K562 (cell line): ENCODE measurements around the gene LUZP1.

Source experiments
- HSF4 ChIP-seq: fragments of 250-450 bp; sonication (Bioruptor Pico); IDR thresholded peaks from 2 replicates; pipeline ENCODE4 v2.1.2; 2022; ENCODE audit warnings: mild to moderate bottlenecking, moderate library complexity, borderline replicate concordance
- KAT8 ChIP-seq: fragments of 450-650 bp; IDR thresholded peaks from 2 replicates; pipeline ENCODE4 v1.6.1; 2016; ENCODE audit warnings: low read depth, mild to moderate bottlenecking
- MAFK ChIP-seq: IDR thresholded peaks from 2 replicates; pipeline ENCODE4 v1.6.1; 2011; ENCODE audit warnings: low read length, improper control_type of control experiment
- RFX5 ChIP-seq: IDR thresholded peaks from 2 replicates; pipeline ENCODE4 v1.6.1; 2011; ENCODE audit warnings: low read depth, mild to moderate bottlenecking, improper control_type of control experiment, low read length
- SMC3 ChIP-seq: conservative IDR thresholded peaks from 2 replicates; pipeline ENCODE4 v1.6.1; 2011; ENCODE audit warnings: low read depth, low read length, improper control_type of control experiment; ENCODE audit not compliant: insufficient read depth
- YY1 ChIP-seq, 3 experiments: IDR thresholded peaks; 2 replicates each; pipeline ENCODE4 v1.6.1; 2011; ENCODE audit warnings: low read length in 2 of 3, mild to moderate bottlenecking in 2 of 3, moderate library complexity in 2 of 3, borderline replicate concordance in 1 of 3, control low read depth in 1 of 3, low read depth in 1 of 3; ENCODE audit not compliant: insufficient read depth in 3 of 3, insufficient replicate concordance in 2 of 3, control insufficient read depth in 1 of 3, insufficient read length in 1 of 3; ENCODE audit errors: extremely low read depth in 1 of 3
- ZKSCAN1 ChIP-seq: fragments of 150-350 bp; IDR thresholded peaks from 2 replicates; pipeline ENCODE4 v1.6.1; 2016; ENCODE audit warnings: low read depth, low read length
- ZNF274 ChIP-seq: IDR thresholded peaks from 2 replicates; pipeline ENCODE4 v1.6.1; 2011; ENCODE audit warnings: low read depth, mild to moderate bottlenecking, low read length, moderate library complexity, borderline replicate concordance
- ZNF584 ChIP-seq: fragments of 200-800 bp; sonication (Bioruptor generic); IDR thresholded peaks from 2 replicates; pipeline ENCODE4 v1.6.1; 2016; ENCODE audit warnings: low read depth, mild to moderate bottlenecking, missing genetic modification characterization, missing compliant biosample characterization
- TF ChIP-seq, protein P1 (sequence below), 3 experiments: IDR thresholded peaks in 2 of 3; conservative IDR thresholded peaks in 1 of 3; 2 replicates each; pipeline ENCODE4 v1.5.1; 2011 to 2012; ENCODE audit warnings: low read length in 3 of 3, mild to moderate bottlenecking in 3 of 3, control low read depth in 2 of 3, improper control_type of control experiment in 1 of 3, inconsistent platforms in 1 of 3, low read depth in 1 of 3, mixed read lengths in 1 of 3, moderate library complexity in 1 of 3; ENCODE audit not compliant: insufficient read depth in 2 of 3
- TF ChIP-seq, protein P2 (sequence below), 2 experiments: fragments of 450-650 bp; formaldehyde crosslinking in 1 of 2; IDR thresholded peaks; 2 replicates each; pipeline versions ENCODE4 v1.4.0 to v1.6.1; 2014 to 2020; ENCODE audit warnings: mild to moderate bottlenecking in 2 of 2, borderline replicate concordance in 1 of 2, low read depth in 1 of 2
- TF ChIP-seq, protein P3 (sequence below): fragments of 450-650 bp; IDR thresholded peaks from 2 replicates; pipeline ENCODE4 v1.6.1; 2017; ENCODE audit warnings: antibody characterized with exemption, mild to moderate bottlenecking

DNA sequence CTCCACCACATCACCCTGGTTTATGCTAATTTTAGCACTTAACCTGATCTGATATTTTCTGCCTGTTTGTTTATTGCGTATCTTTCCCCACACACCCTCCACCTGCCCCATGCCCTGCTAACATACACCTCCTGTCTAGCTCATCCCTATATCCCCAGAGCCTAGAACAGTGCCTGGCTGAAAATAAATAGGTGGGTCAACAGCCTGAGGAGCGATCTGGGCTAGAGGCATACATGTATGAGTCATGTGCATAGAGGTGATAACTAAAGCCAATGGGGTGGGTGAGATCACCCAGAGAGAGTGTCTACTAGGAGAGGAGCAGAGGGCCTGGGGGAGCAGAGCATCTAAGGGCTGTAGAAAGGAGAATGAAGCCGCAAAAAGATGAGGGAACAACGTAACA, 46.0 kb upstream of the LUZP1 start:
- TF ChIP-seq, protein P1, sequence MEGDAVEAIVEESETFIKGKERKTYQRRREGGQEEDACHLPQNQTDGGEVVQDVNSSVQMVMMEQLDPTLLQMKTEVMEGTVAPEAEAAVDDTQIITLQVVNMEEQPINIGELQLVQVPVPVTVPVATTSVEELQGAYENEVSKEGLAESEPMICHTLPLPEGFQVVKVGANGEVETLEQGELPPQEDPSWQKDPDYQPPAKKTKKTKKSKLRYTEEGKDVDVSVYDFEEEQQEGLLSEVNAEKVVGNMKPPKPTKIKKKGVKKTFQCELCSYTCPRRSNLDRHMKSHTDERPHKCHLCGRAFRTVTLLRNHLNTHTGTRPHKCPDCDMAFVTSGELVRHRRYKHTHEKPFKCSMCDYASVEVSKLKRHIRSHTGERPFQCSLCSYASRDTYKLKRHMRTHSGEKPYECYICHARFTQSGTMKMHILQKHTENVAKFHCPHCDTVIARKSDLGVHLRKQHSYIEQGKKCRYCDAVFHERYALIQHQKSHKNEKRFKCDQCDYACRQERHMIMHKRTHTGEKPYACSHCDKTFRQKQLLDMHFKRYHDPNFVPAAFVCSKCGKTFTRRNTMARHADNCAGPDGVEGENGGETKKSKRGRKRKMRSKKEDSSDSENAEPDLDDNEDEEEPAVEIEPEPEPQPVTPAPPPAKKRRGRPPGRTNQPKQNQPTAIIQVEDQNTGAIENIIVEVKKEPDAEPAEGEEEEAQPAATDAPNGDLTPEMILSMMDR (IDR thresholded peaks at IDR 0.05 in 2 of 3, conservative IDR thresholded peaks at IDR 0.05 in 1 of 3; ENCODE audit: insufficient read depth in 2 of 3, low read depth in 1 of 3, low read length in 3 of 3), result no peak
- TF ChIP-seq ZKSCAN1, result no peak
- TF ChIP-seq SMC3, result no peak
- TF ChIP-seq YY1 (IDR thresholded peaks at IDR 0.05; ENCODE audit: borderline replicate concordance in 1 of 3, control insufficient read depth in 1 of 3, extremely low read depth in 1 of 3, insufficient read depth in 3 of 3, insufficient read length in 1 of 3, insufficient replicate concordance in 2 of 3, low read depth in 1 of 3, low read length in 2 of 3), result no peak
- TF ChIP-seq ZNF584, result no peak
- no peak for TF ChIP-seq ZNF274
- TF ChIP-seq MAFK, result no peak
- TF ChIP-seq, protein P2, sequence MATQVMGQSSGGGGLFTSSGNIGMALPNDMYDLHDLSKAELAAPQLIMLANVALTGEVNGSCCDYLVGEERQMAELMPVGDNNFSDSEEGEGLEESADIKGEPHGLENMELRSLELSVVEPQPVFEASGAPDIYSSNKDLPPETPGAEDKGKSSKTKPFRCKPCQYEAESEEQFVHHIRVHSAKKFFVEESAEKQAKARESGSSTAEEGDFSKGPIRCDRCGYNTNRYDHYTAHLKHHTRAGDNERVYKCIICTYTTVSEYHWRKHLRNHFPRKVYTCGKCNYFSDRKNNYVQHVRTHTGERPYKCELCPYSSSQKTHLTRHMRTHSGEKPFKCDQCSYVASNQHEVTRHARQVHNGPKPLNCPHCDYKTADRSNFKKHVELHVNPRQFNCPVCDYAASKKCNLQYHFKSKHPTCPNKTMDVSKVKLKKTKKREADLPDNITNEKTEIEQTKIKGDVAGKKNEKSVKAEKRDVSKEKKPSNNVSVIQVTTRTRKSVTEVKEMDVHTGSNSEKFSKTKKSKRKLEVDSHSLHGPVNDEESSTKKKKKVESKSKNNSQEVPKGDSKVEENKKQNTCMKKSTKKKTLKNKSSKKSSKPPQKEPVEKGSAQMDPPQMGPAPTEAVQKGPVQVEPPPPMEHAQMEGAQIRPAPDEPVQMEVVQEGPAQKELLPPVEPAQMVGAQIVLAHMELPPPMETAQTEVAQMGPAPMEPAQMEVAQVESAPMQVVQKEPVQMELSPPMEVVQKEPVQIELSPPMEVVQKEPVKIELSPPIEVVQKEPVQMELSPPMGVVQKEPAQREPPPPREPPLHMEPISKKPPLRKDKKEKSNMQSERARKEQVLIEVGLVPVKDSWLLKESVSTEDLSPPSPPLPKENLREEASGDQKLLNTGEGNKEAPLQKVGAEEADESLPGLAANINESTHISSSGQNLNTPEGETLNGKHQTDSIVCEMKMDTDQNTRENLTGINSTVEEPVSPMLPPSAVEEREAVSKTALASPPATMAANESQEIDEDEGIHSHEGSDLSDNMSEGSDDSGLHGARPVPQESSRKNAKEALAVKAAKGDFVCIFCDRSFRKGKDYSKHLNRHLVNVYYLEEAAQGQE (IDR thresholded peaks at IDR 0.05; ENCODE audit: borderline replicate concordance), result no peak
- TF ChIP-seq, protein P2 (CRISPR knock-in tag; IDR thresholded peaks at IDR 0.05; ENCODE audit: low read depth), result no peak
- TF ChIP-seq, protein P3, sequence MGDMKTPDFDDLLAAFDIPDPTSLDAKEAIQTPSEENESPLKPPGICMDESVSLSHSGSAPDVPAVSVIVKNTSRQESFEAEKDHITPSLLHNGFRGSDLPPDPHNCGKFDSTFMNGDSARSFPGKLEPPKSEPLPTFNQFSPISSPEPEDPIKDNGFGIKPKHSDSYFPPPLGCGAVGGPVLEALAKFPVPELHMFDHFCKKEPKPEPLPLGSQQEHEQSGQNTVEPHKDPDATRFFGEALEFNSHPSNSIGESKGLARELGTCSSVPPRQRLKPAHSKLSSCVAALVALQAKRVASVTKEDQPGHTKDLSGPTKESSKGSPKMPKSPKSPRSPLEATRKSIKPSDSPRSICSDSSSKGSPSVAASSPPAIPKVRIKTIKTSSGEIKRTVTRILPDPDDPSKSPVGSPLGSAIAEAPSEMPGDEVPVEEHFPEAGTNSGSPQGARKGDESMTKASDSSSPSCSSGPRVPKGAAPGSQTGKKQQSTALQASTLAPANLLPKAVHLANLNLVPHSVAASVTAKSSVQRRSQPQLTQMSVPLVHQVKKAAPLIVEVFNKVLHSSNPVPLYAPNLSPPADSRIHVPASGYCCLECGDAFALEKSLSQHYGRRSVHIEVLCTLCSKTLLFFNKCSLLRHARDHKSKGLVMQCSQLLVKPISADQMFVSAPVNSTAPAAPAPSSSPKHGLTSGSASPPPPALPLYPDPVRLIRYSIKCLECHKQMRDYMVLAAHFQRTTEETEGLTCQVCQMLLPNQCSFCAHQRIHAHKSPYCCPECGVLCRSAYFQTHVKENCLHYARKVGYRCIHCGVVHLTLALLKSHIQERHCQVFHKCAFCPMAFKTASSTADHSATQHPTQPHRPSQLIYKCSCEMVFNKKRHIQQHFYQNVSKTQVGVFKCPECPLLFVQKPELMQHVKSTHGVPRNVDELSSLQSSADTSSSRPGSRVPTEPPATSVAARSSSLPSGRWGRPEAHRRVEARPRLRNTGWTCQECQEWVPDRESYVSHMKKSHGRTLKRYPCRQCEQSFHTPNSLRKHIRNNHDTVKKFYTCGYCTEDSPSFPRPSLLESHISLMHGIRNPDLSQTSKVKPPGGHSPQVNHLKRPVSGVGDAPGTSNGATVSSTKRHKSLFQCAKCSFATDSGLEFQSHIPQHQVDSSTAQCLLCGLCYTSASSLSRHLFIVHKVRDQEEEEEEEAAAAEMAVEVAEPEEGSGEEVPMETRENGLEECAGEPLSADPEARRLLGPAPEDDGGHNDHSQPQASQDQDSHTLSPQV, result no peak
- TF ChIP-seq KAT8, result no peak
- no peak for TF ChIP-seq RFX5
- TF ChIP-seq HSF4 (CRISPR knock-in tag), result no peak
